Kidney (tissue), 14 donors: Measurements from ENCODE around the gene ACAD8. TPM values are rescaled to one million over a fixed set of nuclear protein-coding genes. Genes with fewer than 3 reads are reported as not detected.

Source experiments
- DNase-seq, 5 donors: peaks; one replicate each; pipeline ENCODE4 v3.0.0-alpha.2; 2013 to 2020
- FAIRE-seq: peaks from 2 replicates; lab custom pipeline; 2012; peaks lifted over from hg19 to GRCh38; lab: Jason Lieb, UNC
- H3K27ac ChIP-seq, 2 donors: one replicate each; pipeline ENCODE4 v1.7.0; 2013; ENCODE audit warnings: low read depth in 2 of 2, low read length in 2 of 2, inconsistent platforms in 1 of 2
- H3K27me3 ChIP-seq: one replicate; pipeline ENCODE4 v1.7.1; 2013; ENCODE audit warnings: low read length, inconsistent platforms; ENCODE audit not compliant: control insufficient read depth, insufficient read depth
- H3K36me3 ChIP-seq, 3 donors: one replicate each; pipeline versions ENCODE4 v1.7.0 to v1.7.1; 2013; ENCODE audit warnings: low read length in 3 of 3, control low read depth in 1 of 3, inconsistent platforms in 1 of 3; ENCODE audit not compliant: insufficient read depth in 3 of 3, control insufficient read depth in 2 of 3
- H3K4me1 ChIP-seq, 3 donors: one replicate each; pipeline versions ENCODE4 v1.7.0 to v1.7.1; 2013; ENCODE audit warnings: low read length in 3 of 3, inconsistent platforms in 1 of 3, low read depth in 1 of 3; ENCODE audit not compliant: control insufficient read depth in 2 of 3, insufficient read depth in 2 of 3
- H3K4me3 ChIP-seq, 3 donors: one replicate each; pipeline versions ENCODE4 v1.7.0 to v1.8.1; 2013; ENCODE audit warnings: low read length in 3 of 3, control low read depth in 1 of 3, inconsistent platforms in 1 of 3
- H3K9ac ChIP-seq, 3 donors: one replicate each; pipeline versions ENCODE4 v1.7.0 to v1.7.1; 2013; ENCODE audit warnings: low read length in 3 of 3, control low read depth in 1 of 3, inconsistent platforms in 1 of 3
- H3K9me3 ChIP-seq, 3 donors: one replicate each; pipeline versions ENCODE4 v1.7.0 to v1.7.1; 2013; ENCODE audit warnings: low read length in 3 of 3, control low read depth in 1 of 3, inconsistent platforms in 1 of 3; ENCODE audit not compliant: control insufficient read depth in 2 of 3, insufficient read depth in 1 of 3
- CTCF ChIP-seq: IDR thresholded peaks from 3 replicates; pipeline ENCODE4 v1.5.1; 2012; ENCODE audit warnings: mild to moderate bottlenecking, moderate library complexity, borderline replicate concordance; ENCODE audit not compliant: insufficient read depth; ENCODE audit errors: extremely low read depth
- intact Hi-C: fragments of 100-400 bp; cut with DNase I; formaldehyde crosslinking; loops from one replicate; pipeline ENCODE4 v1.11.1; 2022
- polyA plus RNA-seq: library from polyadenylated mRNA; stranded (reverse); fragments of 350-450 nt; fragmentation: Illumina TruSeq; extraction: RNeasy Lipid Tissue Mini Kit (QIAGEN cat#74804); gene quantifications from one replicate; pipeline ENCODE4 v1.2.3, GENCODE V29; 2014; ENCODE audit warnings: low read depth, low replicate concordance; ENCODE audit not compliant: insufficient read depth
- total RNA-seq: library from RNA; stranded (reverse); fragmentation: NEBNext Ultra II Directional; extraction: Animal tissue kit (Norgen Biotek cat#: 25700); gene quantifications from one replicate; pipeline ENCODE4 v1.2.1, GENCODE V29; 2021
- donor health status: control.
- donor health status: control.
- donor health status: control.
- donor health status: control.
- donor health status: control.
- donor health status: DM: yes; HTN: yes; CAD: no.
- donor health status: Normal renal cell carcinoma (clear cell type).

ACAD8 gene
- total and polyA plus RNA-seq, 2 donors from 2014 or later: 28.1 to 42.1 TPM

GRCh38 chr11:134275188-134275533 lies 21.8 kb downstream of the ACAD8 start:
- no peaks in the 10 kb centered on the region for H3K36me3 ChIP-seq
- H3K9me3 ChIP-seq: no peaks in the 10 kb centered on the region
- TF ChIP-seq CTCF: no peak
- H3K27me3 ChIP-seq: peaks cover 27% of the 10 kb centered on the region
- no peak overlapping the region for H3K27ac ChIP-seq
- peak overlapping the region in 2 of 3 donors; percentile 41 to 56 for H3K4me3 ChIP-seq
- peaks cover 0 to 9% (median 0%) of the 10 kb centered on the region in 3 donors for H3K4me1 ChIP-seq
- FAIRE-seq (no peak), DNase-seq (no peak)
- intact Hi-C loops: no loop called here
- H3K9ac ChIP-seq: no peak overlapping the region

- no peaks in the 10 kb centered on the region for H3K36me3 ChIP-seq
- no peaks in the 10 kb centered on the region for H3K9me3 ChIP-seq
- DNase-seq (peak in 4 of 5 donors; percentile 68 to 84 (median 74)), FAIRE-seq (no peak)
- intact Hi-C loops: no loop called here
- peak within 1 kb of the TSS in 2 of 3 donors; percentile 41 to 56 for H3K4me3 ChIP-seq
- peaks cover 0 to 9% (median 0%) of the 10 kb centered on the region in 3 donors for H3K4me1 ChIP-seq
- no peak within 1 kb of the TSS for H3K9ac ChIP-seq
- peaks cover 27% of the 10 kb centered on the region for H3K27me3 ChIP-seq
- peak; percentile 10 for TF ChIP-seq CTCF
- no peak within 1 kb of the TSS for H3K27ac ChIP-seq
Observed at GRCh38 chr11:134275534-134276395, 22.4 kb downstream of the ACAD8 start, which contains the start of gene GLB1L3. Gene GLB1L3 (plus strand): TSS chr11:134276379. CDS start chr11:134276741, 362 bp downstream.

- H3K9ac ChIP-seq: no peak overlapping the region
- DNase-seq: peak in 3 of 5 donors; percentile 47 to 68 (median 50)
- H3K9me3 ChIP-seq: no peaks in the 10 kb centered on the region
- no peak overlapping the region for H3K27ac ChIP-seq
- TF ChIP-seq CTCF: no peak
- H3K4me1 ChIP-seq: peaks cover 0 to 9% (median 0%) of the 10 kb centered on the region in 3 donors
- FAIRE-seq: no peak
- intact Hi-C loops: no loop called here
- peaks cover 27% of the 10 kb centered on the region for H3K27me3 ChIP-seq
- peak overlapping the region in 1 of 3 donors; percentile 41 for H3K4me3 ChIP-seq
- H3K36me3 ChIP-seq: no peaks in the 10 kb centered on the region
Observed at GRCh38 chr11:134276396-134277182, 23.2 kb downstream of the ACAD8 start.
